Measurements from ENCODE around the gene RRP1B. TPM values are rescaled to one million over a fixed set of nuclear protein-coding genes. Genes with fewer than 3 reads are reported as not detected.

RRP1B gene
- total RNA-seq: 29.2 TPM

GRCh38 chr21:43659136-43660000 lies at the start of gene RRP1B, which contains the start of gene HSF2BP:
TSS of gene RRP1B (plus strand) at chr21:43659560. CDS start at chr21:43659665, 105 bp downstream.
TSS of gene HSF2BP (minus strand) at chr21:43659488. CDS start at chr21:43658096, 1,392 bp downstream.

GRCh38 chr21:43718872-43719747 lies 59.8 kb downstream of the RRP1B start, which contains the start of gene PDXK:
TSS of gene PDXK (plus strand) at chr21:43719129. CDS start at chr21:43719295, 166 bp downstream.

Other genes with a start within 250 kb of the RRP1B start
- gene SIK1, start 232.4 kb upstream of the RRP1B start, total RNA-seq: 49.3 TPM
- 2.9 TPM for gene HSF2BP, start 72 bp upstream of the RRP1B start, total RNA-seq
- gene PDXK, start 59.6 kb downstream of the RRP1B start, total RNA-seq: 67.3 TPM
- gene CSTB, start 116.7 kb downstream of the RRP1B start, total RNA-seq: 6.3 TPM
- 24.2 TPM for gene RRP1, start 130.0 kb downstream of the RRP1B start, total RNA-seq
- 74.8 TPM for gene AGPAT3, start 205.7 kb downstream of the RRP1B start, total RNA-seq